Stomach (tissue), 4 donors: ENCODE measurements around the gene TGOLN2.

Experiments
- EP300 ChIP-seq: sonication (generic); formaldehyde crosslinking; IDR thresholded peaks from one replicate; pipeline ENCODE4 v1.6.1; 2017; ENCODE audit warnings: antibody characterized with exemption
- POLR2A ChIP-seq, 4 donors: fragments of 450-650 bp; IDR thresholded peaks; one replicate each; pipeline ENCODE4 v1.6.1; 2016; ENCODE audit warnings: antibody characterized with exemption in 4 of 4, control low read depth in 2 of 4, mild to moderate bottlenecking in 1 of 4, moderate library complexity in 1 of 4
- POLR2AphosphoS5 ChIP-seq, 3 donors: sonication (generic); formaldehyde crosslinking; IDR thresholded peaks; one replicate each; pipeline ENCODE4 v1.6.1; 2016; ENCODE audit warnings: antibody characterized with exemption in 3 of 3
- TF ChIP-seq, protein P1 (sequence below), 7 experiments: fragments of 450-650 bp in 4 of 7; fragments of 200-600 bp in 3 of 7; sonication (generic) in 3 of 7; IDR thresholded peaks; one replicate each; pipeline ENCODE4 v1.5.1; 2016 to 2019; ENCODE audit warnings: antibody characterized with exemption in 7 of 7, control low read depth in 2 of 7, mild to moderate bottlenecking in 1 of 7

DNA sequence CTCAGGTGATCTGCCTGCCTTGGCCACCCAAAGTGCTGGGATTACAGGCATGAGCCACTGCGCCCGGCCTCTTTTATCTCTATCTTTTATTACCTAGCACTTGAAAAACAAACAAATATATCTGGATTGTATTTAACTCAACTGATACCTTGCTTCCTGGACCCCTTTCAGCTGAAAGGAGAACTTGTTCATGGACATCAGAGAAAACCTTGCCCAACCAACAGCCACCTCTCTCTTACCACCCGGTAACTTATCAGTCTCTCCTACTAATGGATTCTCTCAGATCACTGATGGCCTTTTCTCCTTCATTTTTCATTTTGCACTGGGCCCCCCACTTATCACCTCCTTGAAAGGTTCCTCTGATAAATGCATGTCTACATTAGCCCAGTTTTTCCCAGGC is 19.8 kb upstream of the TGOLN2 start:
- TF ChIP-seq, protein P1, sequence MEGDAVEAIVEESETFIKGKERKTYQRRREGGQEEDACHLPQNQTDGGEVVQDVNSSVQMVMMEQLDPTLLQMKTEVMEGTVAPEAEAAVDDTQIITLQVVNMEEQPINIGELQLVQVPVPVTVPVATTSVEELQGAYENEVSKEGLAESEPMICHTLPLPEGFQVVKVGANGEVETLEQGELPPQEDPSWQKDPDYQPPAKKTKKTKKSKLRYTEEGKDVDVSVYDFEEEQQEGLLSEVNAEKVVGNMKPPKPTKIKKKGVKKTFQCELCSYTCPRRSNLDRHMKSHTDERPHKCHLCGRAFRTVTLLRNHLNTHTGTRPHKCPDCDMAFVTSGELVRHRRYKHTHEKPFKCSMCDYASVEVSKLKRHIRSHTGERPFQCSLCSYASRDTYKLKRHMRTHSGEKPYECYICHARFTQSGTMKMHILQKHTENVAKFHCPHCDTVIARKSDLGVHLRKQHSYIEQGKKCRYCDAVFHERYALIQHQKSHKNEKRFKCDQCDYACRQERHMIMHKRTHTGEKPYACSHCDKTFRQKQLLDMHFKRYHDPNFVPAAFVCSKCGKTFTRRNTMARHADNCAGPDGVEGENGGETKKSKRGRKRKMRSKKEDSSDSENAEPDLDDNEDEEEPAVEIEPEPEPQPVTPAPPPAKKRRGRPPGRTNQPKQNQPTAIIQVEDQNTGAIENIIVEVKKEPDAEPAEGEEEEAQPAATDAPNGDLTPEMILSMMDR (IDR thresholded peaks at IDR 0.05) = no peak
- TF ChIP-seq POLR2A (IDR thresholded peaks at IDR 0.05) = no peak
- no peak for TF ChIP-seq EP300
- TF ChIP-seq POLR2AphosphoS5 (IDR thresholded peaks at IDR 0.05) = no peak
